Fibroblast of villous mesenchyme (primary cell): ENCODE results near the gene CFAP299. TPM values are rescaled to one million over a fixed set of nuclear protein-coding genes. Genes with fewer than 3 reads are reported as not detected.

ENCODE experiments used
- DNase-seq: peaks from one replicate; pipeline ENCODE4 v3.0.0-alpha.2; 2010; ENCODE audit warnings: low read depth
- H3K4me3 ChIP-seq: 2 replicates; pipeline ENCODE4 v1.5.1; 2011; ENCODE audit warnings: low read depth, mild to moderate bottlenecking, low read length
- total RNA-seq: library from RNA; depleted of rRNA; stranded (reverse); fragments of >200 nt; gene quantifications from 2 replicates; pipeline ENCODE4 v1.2.3, GENCODE V29; 2012
- TF ChIP-seq, protein P1 (sequence below): IDR thresholded peaks from 2 replicates; pipeline ENCODE4 v1.5.1; 2012; ENCODE audit warnings: low read depth, mild to moderate bottlenecking, low read length; ENCODE audit not compliant: insufficient read depth

The CFAP299 gene
- total RNA-seq, 1 donor: 2.6 TPM

DNA sequence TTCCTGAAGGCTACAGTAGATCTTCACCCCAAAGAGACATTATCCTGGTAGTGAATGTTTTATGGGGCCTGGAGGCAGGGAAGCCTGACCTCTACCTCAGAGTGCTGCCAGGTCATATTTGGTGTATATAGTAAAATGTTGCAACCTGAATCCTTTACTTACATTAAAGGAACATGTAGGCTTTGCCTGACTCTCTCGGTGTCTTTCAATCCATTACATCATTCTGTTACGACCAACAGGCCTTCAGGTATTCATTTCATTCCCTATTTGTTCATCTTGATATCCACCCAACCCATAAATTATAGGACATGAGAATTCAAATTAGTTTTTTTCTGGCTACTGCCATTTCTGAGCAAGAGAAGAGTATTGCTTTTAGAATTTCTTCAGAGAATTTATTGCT is 116.5 kb downstream of the CFAP299 start:
- DNase-seq: no peak
- no peak overlapping the region for H3K4me3 ChIP-seq
- TF ChIP-seq, protein P1, sequence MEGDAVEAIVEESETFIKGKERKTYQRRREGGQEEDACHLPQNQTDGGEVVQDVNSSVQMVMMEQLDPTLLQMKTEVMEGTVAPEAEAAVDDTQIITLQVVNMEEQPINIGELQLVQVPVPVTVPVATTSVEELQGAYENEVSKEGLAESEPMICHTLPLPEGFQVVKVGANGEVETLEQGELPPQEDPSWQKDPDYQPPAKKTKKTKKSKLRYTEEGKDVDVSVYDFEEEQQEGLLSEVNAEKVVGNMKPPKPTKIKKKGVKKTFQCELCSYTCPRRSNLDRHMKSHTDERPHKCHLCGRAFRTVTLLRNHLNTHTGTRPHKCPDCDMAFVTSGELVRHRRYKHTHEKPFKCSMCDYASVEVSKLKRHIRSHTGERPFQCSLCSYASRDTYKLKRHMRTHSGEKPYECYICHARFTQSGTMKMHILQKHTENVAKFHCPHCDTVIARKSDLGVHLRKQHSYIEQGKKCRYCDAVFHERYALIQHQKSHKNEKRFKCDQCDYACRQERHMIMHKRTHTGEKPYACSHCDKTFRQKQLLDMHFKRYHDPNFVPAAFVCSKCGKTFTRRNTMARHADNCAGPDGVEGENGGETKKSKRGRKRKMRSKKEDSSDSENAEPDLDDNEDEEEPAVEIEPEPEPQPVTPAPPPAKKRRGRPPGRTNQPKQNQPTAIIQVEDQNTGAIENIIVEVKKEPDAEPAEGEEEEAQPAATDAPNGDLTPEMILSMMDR: no peak

DNA sequence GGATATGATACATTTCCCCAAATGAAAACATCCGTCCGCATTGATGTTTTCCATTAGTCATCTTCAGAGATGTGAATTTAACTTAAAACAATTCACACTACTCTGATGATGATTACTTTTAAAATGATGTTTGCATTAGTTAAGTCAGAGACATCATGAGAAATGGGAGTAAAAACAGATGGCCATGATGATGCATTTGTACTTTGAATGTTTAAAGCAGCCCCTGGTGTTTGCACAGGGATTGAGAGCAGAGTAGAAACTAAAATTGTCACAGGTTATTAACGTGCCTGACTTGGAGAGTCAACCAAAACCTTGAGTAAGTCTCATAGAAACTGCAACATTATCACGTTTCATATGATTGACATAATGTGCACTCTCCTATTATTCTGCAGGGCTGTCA is 117.2 kb downstream of the CFAP299 start:
- TF ChIP-seq, protein P1: no peak
- no peak overlapping the region for H3K4me3 ChIP-seq
- DNase-seq: peak; percentile 52

DNA sequence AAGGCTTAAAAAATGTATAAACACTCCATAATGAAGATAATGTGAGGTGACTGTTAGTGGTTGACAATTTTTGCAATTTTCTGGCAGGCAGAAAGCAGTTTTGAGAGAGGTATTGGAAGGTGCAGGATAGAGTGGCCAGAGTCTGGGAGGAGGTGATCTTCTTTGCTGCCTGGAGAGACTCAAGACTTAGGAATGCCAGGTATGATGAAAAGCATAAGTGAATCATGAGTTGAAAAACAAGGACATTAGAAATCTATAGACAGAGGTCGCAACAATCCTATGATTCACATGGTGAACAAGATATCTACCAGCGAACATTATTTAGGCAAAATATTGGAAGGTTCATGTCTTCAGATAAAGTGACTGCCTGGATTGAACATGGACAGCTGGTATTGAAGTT is 118.5 kb downstream of the CFAP299 start:
- TF ChIP-seq, protein P1: no peak
- H3K4me3 ChIP-seq: no peak overlapping the region
- no peak for DNase-seq

DNA sequence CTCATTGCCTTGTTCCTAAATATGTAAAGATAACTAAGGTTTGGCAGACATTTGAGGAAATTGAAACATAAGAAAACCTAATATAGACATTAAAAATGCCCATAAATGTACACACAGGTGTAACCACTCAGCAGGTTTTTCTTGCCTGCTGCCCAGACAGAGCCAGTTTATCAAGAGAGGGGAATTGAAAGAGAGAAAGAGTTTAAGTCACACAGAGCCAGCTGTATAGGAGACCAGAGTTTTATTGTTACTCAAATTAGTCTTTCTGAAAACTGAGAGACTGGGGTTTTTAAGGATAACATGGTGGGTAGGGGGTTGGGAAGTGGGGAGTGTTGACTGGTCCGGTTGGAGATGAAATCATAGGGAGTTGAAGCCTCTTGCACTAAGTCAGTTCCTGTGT is 119.0 kb downstream of the CFAP299 start:
- H3K4me3 ChIP-seq: no peak overlapping the region
- TF ChIP-seq, protein P1: no peak
- no peak for DNase-seq

DNA sequence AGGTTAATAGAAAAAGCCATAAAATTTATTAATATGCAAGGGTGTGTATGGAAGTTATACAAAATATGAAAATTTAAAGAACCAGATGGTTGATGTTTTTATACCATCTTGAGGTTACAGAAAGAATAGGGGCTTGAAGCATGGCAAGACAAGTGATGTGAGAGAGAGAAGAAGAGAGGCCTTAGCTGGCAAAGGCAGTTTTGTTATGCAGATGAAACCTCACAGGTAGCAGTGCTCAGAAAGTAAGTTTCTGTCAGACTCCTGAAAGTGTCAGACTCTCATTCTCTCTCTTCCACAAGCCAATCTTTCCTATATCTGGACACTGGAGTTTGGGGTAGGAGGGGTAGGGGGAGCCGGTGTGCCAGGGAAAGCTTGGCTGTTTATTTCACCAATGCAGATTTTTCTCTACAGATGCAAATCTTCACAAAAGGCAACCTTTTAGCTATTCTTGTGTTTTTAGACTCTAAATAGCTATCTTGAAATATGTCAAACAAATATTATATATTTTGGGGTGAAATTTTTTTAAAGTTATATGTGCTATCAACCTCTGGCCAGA is 124.5 kb downstream of the CFAP299 start:
- no peak for DNase-seq
- H3K4me3 ChIP-seq: no peak overlapping the region
- TF ChIP-seq, protein P1: no peak

DNA sequence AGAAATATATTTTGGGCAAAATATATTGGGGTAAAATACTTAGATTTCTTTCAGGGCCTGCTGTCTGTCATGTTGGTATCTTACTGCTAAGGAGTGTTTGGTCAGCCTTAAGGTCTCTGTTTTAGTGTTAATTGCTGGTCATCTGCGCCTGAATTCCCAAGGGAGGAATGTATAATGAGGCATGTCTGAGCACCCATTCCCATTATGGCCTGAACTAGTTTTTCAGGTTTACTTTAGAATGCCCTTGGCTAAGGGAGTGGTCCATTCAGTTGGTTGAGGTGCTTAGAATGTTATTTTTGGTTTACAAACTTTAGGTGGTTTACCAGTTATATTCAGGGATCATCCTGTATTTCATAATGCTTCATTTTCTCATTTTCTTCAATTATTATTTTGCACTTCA is 125.9 kb downstream of the CFAP299 start:
- H3K4me3 ChIP-seq: no peak overlapping the region
- TF ChIP-seq, protein P1: no peak
- DNase-seq: no peak

DNA sequence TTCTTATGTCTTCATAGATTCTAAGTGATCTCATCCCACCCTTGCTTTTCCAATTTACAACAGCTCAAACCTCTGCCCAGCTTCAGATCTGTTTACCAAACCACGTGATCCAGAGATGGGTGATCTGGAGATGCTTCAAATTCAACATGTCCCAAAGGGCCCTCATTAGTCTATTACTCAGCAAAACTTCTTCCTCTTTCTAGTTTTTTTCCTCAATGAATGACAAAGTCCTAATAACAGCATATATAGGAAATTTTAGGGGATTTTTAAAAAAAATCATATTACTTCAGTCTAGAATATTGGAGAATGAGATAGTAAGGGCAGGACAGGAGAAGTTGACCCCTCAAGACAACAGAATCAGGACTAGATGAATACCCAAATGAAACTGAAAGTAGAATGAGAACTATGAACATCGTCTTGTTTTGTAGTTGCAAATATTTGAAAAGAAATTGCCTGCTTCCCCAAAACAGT is 127.1 kb downstream of the CFAP299 start:
- H3K4me3 ChIP-seq: no peak overlapping the region
- no peak for DNase-seq
- TF ChIP-seq, protein P1: no peak
